HepG2 (cell line): ENCODE results near the gene RGP1. TPM values are rescaled to one million over a fixed set of nuclear protein-coding genes. Genes with fewer than 3 reads are reported as not detected.

Source experiments
- AHR ChIP-seq: IDR thresholded peaks from 2 replicates; pipeline ENCODE4 v1.6.1; 2018; ENCODE audit warnings: missing genetic modification reagents, missing compliant biosample characterization
- FOXA1 ChIP-seq, 2 experiments: fragments of 450-650 bp in 1 of 2; sonication (generic) in 1 of 2; formaldehyde crosslinking in 1 of 2; IDR thresholded peaks; 2 replicates each; pipeline versions ENCODE4 v1.4.0 to v1.6.1; 2016 to 2020; ENCODE audit warnings: missing genetic modification reagents in 1 of 2
- HNF1A ChIP-seq, 2 experiments: sonication (generic) in 1 of 2; formaldehyde crosslinking in 1 of 2; IDR thresholded peaks; 2 replicates each; pipeline versions ENCODE4 v1.4.0 to v1.6.1; 2016 to 2020; ENCODE audit warnings: borderline replicate concordance in 1 of 2, low read depth in 1 of 2, mild to moderate bottlenecking in 1 of 2, missing genetic modification reagents in 1 of 2
- KLF9 ChIP-seq: IDR thresholded peaks from 2 replicates; pipeline ENCODE4 v1.6.1; 2016; ENCODE audit warnings: low read depth
- RBFOX2 ChIP-seq: fragments of 200-400 bp; formaldehyde crosslinking; IDR thresholded peaks from 2 replicates; pipeline ENCODE4 v1.6.1; 2017; ENCODE audit warnings: low read depth, mild to moderate bottlenecking, low read length
- SALL1 ChIP-seq: sonication (generic); formaldehyde crosslinking; IDR thresholded peaks from 2 replicates; pipeline ENCODE4 v1.8.0; 2022; ENCODE audit warnings: mild to moderate bottlenecking, missing genetic modification reagents
- TFDP2 ChIP-seq: sonication (generic); formaldehyde crosslinking; IDR thresholded peaks from 2 replicates; pipeline ENCODE4 v1.4.0; 2020; ENCODE audit warnings: missing genetic modification reagents
- THAP9 ChIP-seq: sonication (generic); formaldehyde crosslinking; IDR thresholded peaks from 2 replicates; pipeline ENCODE4; 2020; ENCODE audit warnings: missing genetic modification reagents, mild to moderate bottlenecking, borderline replicate concordance
- THYN1 ChIP-seq: sonication (generic); formaldehyde crosslinking; IDR thresholded peaks from 2 replicates; pipeline ENCODE4 v1.8.1; 2023; ENCODE audit warnings: low read depth, mild to moderate bottlenecking, moderate library complexity, missing genetic modification reagents, borderline replicate concordance
- UBTF ChIP-seq: sonication (generic); formaldehyde crosslinking; IDR thresholded peaks from 2 replicates; pipeline ENCODE4 v1.4.0; 2020; ENCODE audit warnings: mild to moderate bottlenecking, missing genetic modification reagents
- ZMYM4 ChIP-seq: sonication (generic); formaldehyde crosslinking; IDR thresholded peaks from 2 replicates; pipeline ENCODE4 v1.8.1; 2023; ENCODE audit warnings: mild to moderate bottlenecking, missing genetic modification reagents
- ZNF124 ChIP-seq: sonication (generic); formaldehyde crosslinking; IDR thresholded peaks from 2 replicates; pipeline ENCODE4 v1.4.0; 2020; ENCODE audit warnings: missing genetic modification reagents
- ZNF143 ChIP-seq: sonication (generic); formaldehyde crosslinking; IDR thresholded peaks from 2 replicates; pipeline ENCODE4 v1.4.0; 2020; ENCODE audit warnings: missing genetic modification reagents
- ZNF34 ChIP-seq: sonication (generic); formaldehyde crosslinking; IDR thresholded peaks from 2 replicates; pipeline ENCODE4 v1.4.0; 2020; ENCODE audit warnings: mild to moderate bottlenecking, missing genetic modification reagents, borderline replicate concordance
- ZNF614 ChIP-seq: IDR thresholded peaks from 2 replicates; pipeline ENCODE4 v1.6.1; 2018; ENCODE audit warnings: missing biosample characterization, missing genetic modification reagents, inconsistent platforms, borderline replicate concordance
- polyA plus RNA-seq, 8 experiments: library from polyadenylated mRNA; depleted of rRNA in 3 of 8; stranded (reverse) in 7 of 8; unstranded in 1 of 8; fragments of >200 nt; fragmentation: Illumina TruSeq in 4 of 8; extraction: Trizol in 4 of 8; gene quantifications; 2 replicates each; pipeline versions ENCODE4 v1.2.1 to v1.2.3, GENCODE V29; 2011 to 2016; ENCODE audit warnings: low read depth in 4 of 8, missing spikeins in 1 of 8, mixed read lengths in 1 of 8; ENCODE audit not compliant: insufficient read depth in 1 of 8
- total RNA-seq, 5 experiments: library from RNA; depleted of rRNA; stranded (reverse); fragments of >200 nt; fragmentation: Illumina TruSeq; extraction: Trizol; gene quantifications; 2 replicates each; pipeline ENCODE4 v1.2.3, GENCODE V29; 2016; ENCODE audit warnings: low read depth in 1 of 5
- TF ChIP-seq, protein P1 (sequence below): sonication (generic); formaldehyde crosslinking; IDR thresholded peaks from 2 replicates; pipeline ENCODE4 v1.9.0; 2021; ENCODE audit warnings: missing genetic modification reagents, mild to moderate bottlenecking, borderline replicate concordance

Gene RGP1
- total and polyA plus RNA-seq, 2 of the 13 experiments (the other 11 are each of a cell fraction or from before 2014, with no cell fraction given) = 12.7 to 21.0 TPM

DNA sequence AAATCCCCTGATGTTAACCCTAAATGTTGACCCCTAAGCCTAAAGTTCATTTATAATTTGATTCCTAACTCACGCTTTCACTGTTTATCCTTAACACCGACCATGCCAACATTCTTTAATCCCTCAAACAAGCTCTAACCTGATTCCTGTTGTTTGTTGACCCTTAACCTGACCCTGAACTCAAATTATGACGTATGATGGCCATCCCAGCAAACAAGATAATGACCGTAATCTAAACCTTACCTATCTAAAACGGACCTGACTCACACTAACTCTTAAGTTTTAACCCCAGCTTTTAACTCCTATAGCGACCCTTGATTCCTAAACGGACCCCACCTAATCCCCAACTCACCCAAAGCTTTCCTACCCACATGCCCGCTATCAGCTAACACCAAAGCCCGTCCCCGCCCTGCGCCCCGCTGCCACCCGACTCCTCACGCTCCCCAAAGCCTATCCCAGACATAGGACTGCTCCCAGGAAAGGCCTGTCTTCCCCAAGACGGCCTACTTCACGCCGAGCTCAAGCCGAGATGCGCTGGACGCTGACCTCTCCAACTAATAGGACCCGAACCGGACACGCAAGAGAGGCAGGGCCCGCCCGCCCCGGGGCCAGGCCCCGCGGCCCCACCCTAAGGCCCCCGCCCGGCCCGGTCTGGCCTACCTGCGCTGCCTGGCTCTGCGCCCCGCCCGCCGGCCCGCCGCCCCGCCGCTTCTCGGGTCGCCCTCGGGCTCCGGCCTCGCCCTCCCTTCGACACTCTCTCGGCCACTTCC is 17.5 kb upstream of the RGP1 start (continued):
- TF ChIP-seq HNF1A (IDR thresholded peaks at IDR 0.05; ENCODE audit: low read depth) (no peak), HNF1A (CRISPR knock-in tag; IDR thresholded peaks at IDR 0.05; ENCODE audit: borderline replicate concordance) (no peak), THAP9 (CRISPR knock-in tag) (no peak), FOXA1 (IDR thresholded peaks at IDR 0.05) (no peak), FOXA1 (CRISPR knock-in tag; IDR thresholded peaks at IDR 0.05) (0 out of 2 replicates have a peak, but pooled peaks have one; percentile 8), SALL1 (no peak), UBTF (CRISPR knock-in tag) (no peak), AHR (CRISPR knock-in tag) (no peak), ZNF614 (CRISPR knock-in tag) (no peak), KLF9 (no peak), ZMYM4 (CRISPR knock-in tag) (no peak), TFDP2 (no peak), ZNF124 (CRISPR knock-in tag) (no peak), ZNF34 (CRISPR knock-in tag) (no peak), RBFOX2 (no peak), THYN1 (CRISPR knock-in tag) (no peak), ZNF143 (no peak)
- TF ChIP-seq, protein P1, sequence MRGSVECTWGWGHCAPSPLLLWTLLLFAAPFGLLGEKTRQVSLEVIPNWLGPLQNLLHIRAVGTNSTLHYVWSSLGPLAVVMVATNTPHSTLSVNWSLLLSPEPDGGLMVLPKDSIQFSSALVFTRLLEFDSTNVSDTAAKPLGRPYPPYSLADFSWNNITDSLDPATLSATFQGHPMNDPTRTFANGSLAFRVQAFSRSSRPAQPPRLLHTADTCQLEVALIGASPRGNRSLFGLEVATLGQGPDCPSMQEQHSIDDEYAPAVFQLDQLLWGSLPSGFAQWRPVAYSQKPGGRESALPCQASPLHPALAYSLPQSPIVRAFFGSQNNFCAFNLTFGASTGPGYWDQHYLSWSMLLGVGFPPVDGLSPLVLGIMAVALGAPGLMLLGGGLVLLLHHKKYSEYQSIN (CRISPR knock-in tag) = no peak
